ENCODE data around the gene WNT7A.

Gene WNT7A

DNA sequence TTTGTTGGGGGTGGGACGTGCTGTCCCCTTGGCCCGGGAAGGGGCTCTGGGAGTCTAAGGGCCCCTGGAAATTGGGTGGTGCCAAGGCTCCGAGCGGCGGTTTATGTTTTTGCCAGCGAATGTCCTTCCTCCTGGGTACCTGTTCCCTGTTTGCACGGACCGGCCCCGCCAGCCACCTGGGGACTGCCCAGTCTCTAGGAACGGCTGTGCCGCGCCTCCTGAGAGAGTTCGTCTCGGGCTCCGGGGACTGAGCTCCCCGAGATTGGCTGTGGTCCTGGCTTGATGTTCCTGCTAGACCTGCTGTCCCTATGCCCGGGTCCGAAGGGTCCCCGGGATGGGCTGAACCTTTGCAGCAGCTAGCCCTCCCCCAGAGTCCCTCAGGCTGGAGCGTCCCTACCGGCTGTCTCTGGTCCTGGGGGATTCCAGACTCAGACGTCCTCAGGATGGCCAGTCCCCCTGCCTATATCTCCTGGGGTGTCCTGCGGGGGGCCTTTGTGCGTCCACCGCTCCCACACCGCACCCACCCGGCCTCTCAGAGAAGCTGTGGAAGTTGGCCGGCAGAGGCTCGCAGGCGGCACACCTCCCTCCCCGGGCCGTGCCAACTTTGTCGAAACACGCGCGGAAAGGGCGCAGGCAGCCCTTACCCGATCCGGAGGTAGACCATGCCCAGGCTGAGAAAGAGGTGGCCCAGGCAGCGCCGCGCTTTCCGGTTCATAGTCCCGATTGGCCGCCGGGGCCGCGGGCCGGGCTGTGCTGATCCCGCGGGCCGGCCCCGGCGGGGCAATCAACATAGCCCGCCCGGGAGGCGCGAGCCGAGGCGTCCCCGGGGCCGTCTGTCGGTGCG is 547 bp downstream of the WNT7A start:
- ChIA-PET CTCF (interaction anchor here (1.4 to 3.8 kb wide), 3 partner anchors 183 to 227 kb away, joined by 3 to 71 read pairs (median 5); no protein-coding TSS in a partner anchor), POLR2A (ENCODE audit: low non-redundant PET) (no interaction called here)
- DNase-seq (ENCODE audit: low spot score) = peak; percentile 34
- TF ChIP-seq, protein P1, sequence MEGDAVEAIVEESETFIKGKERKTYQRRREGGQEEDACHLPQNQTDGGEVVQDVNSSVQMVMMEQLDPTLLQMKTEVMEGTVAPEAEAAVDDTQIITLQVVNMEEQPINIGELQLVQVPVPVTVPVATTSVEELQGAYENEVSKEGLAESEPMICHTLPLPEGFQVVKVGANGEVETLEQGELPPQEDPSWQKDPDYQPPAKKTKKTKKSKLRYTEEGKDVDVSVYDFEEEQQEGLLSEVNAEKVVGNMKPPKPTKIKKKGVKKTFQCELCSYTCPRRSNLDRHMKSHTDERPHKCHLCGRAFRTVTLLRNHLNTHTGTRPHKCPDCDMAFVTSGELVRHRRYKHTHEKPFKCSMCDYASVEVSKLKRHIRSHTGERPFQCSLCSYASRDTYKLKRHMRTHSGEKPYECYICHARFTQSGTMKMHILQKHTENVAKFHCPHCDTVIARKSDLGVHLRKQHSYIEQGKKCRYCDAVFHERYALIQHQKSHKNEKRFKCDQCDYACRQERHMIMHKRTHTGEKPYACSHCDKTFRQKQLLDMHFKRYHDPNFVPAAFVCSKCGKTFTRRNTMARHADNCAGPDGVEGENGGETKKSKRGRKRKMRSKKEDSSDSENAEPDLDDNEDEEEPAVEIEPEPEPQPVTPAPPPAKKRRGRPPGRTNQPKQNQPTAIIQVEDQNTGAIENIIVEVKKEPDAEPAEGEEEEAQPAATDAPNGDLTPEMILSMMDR (conservative IDR thresholded peaks at IDR 0.05; ENCODE audit: low read depth) = no peak
- peak overlapping the region; percentile 81 for H3K27ac ChIP-seq

DNA sequence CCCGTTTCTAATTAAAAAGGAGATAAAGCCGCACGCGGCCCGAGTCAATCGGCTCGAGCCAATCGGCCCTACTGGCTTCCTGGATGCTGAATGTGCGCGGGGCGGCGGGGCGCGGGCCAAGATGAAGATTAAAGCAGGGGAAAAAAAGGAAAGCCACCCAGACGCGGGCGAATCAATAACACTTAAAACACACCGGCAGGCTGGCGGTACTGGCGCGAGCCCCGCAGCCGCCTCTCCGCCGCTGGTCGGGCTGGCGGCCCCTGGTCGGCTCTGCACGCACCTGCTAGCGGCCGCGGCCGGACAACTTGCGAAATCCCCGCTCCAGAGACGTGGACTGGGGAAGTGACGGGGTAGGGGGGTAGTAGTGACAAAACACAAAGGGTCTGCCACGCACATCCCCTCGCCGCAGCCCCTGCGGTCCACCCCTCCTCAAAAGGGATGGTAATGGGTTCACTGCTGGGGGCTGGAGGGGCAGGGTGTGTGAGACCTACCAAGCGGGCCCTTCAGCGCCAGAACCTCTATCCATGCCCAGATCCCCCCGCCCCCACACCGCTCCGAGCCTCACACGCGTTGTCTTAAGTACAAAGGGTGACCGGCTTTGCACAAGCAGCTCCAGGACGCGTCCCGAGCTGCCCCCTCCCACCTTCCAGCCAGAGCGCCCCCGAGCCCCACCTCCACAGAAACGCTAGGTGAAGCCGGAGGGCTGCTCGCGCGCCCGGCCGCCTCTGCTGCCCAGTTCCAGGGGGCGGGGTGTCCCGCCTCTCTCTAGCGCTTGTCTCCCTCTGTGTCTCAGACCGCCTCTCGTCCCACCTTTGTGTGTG is 1.4 kb downstream of the WNT7A start:
- ChIA-PET POLR2A (ENCODE audit: low non-redundant PET) (no interaction called here), CTCF (interaction anchor here (1.4 to 3.8 kb wide), 2 partner anchors 221 to 226 kb away, joined by 3 to 71 read pairs; no protein-coding TSS in a partner anchor)
- peak; percentile 20 for DNase-seq (ENCODE audit: low spot score)
- TF ChIP-seq, protein P1 (conservative IDR thresholded peaks at IDR 0.05; ENCODE audit: low read depth) = no peak
- H3K27ac ChIP-seq = peak overlapping the region; percentile 81

DNA sequence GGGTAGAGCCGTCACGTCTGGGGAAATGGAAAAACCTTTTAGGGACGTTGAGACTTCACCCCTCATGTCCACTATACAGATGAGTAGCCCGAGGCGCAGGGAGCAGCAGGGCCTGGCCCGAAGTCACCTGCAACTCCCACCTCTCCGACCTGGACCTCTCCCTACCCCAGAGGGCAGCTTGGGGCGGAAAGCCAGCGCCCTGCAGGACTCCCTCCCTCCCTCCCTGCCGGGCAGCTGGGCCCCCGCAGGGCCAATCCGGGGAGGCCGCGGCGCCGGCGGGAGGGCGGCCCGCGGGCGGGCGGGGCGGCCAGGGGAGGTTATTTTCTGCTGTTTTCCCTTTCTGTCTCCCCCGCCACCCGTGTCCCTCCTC is 2.0 kb downstream of the WNT7A start:
- TF ChIP-seq, protein P1 (conservative IDR thresholded peaks at IDR 0.05; ENCODE audit: low read depth) = no peak
- POLR2A ChIA-PET (ENCODE audit: low non-redundant PET) = no interaction called here
- CTCF ChIA-PET = no interaction called here
- H3K27ac ChIP-seq = peak overlapping the region; percentile 81
- DNase-seq (ENCODE audit: low spot score) = no peak

DNA sequence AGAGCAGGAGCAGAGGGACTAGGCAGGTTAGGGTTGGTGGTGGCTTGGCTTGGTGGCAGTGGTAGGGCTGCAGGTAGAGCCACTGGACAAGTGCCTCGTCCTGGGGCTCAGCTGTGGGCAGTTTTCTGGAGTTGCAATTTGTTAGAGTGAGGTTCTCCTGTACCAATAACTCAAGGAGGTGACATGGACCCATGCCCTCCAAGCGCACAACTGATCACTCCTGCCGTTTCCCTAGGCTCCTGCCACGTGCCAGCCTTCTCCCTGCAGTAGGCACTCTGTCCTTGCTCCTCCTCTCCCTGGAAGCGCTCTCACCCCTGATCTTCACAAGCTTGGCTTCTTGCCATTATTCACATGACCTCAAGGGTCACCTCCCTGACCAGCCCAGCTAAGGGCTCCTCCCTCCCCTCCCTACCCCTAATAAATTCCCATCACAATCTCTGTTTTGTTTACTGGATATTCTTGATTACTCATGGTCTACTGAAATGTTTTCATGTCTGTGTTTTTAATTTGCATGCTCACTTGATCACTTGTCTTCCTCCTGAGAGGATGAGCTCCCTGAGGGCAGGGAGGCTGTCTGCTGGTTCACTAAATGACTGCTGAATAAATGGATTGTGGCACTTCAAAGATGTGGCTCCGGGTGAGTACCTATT is 3.3 kb downstream of the WNT7A start:
- ChIA-PET POLR2A (ENCODE audit: low non-redundant PET) (no interaction called here), CTCF (no interaction called here)
- peak overlapping the region; percentile 34 for H3K27ac ChIP-seq
- TF ChIP-seq, protein P1 (conservative IDR thresholded peaks at IDR 0.05; ENCODE audit: low read depth) = no peak
- DNase-seq (ENCODE audit: low spot score) = no peak

GRCh38 chr3:13874891-13875290 is 5.0 kb downstream of the WNT7A start:
- no peak for DNase-seq (ENCODE audit: low spot score)
- peak overlapping the region; percentile 4; the same call in 1 of the 2 replicates for H3K27ac ChIP-seq
- ChIA-PET POLR2A (ENCODE audit: low non-redundant PET) (no interaction called here), CTCF (no interaction called here)
- TF ChIP-seq, protein P1 (conservative IDR thresholded peaks at IDR 0.05; ENCODE audit: low read depth) = no peak

DNA sequence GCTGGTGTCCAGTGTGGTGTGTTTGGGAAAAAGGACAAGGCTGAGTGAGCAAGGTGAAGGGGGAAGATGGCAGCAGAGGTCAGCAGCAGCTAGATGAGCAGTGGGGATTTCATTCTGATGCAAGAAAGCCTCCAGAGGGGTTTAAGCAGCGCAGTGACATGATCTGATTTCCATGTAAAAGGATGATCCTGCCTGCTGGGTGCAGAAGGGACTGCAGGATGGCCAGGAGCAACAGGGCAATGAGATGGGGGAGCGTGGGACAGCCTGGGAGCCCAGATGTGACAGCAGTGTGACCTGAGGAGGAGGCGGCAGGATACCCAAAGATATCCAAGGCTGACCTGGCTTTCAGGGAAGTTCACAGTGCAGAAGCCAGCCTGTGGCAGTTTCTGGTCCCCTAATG is 6.1 kb downstream of the WNT7A start:
- H3K27ac ChIP-seq = 0 out of 2 replicates have a peak overlapping the region, but pooled peaks have one; percentile 17
- DNase-seq (ENCODE audit: low spot score) = no peak
- POLR2A ChIA-PET (ENCODE audit: low non-redundant PET) = no interaction called here
- TF ChIP-seq, protein P1 (conservative IDR thresholded peaks at IDR 0.05; ENCODE audit: low read depth) = no peak
- CTCF ChIA-PET = interaction anchor here (0.7 kb wide), 1 partner anchor 749 kb away, joined by 3 read pairs; no protein-coding TSS in a partner anchor

Measured in RWPE1 (cell line).